Measurements from ENCODE around the gene SLC7A4. TPM values are rescaled to one million over a fixed set of nuclear protein-coding genes. Genes with fewer than 3 reads are reported as not detected.

The SLC7A4 gene
- total and polyA plus RNA-seq, 8 donors = 0.14 to 3.0 (median 0.40) TPM

DNA sequence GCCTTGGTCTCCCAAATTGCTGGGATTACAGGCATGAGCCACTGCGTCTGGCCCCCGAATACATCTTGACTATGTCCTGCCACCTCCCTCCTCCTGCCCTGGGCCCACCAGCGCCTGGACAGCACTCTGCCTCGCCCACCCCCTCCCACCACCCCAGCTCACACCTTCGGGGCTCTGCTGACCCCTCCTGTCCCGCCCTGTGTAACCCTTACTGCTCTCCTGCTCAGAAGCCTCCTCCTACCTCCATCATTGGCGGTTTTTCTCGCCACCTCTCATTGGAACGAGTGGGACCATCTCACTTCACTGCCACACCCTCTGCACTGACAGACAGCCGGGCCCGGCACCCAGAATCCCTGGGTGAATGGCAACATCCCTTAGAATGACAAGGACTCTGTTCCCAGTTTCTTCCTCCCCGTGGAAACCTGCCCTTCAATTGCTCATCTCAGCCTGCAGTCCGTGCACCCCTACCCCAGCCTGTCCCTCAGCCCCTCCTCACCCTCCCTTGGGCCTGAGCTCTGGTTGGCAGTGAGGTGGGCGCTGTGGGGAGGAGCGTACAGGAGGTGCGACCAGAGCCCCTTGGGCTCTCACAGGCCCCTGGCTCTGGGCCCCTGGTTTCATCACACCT is 45.6 kb upstream of the SLC7A4 start:
- Histone ChIP-seq H3K4me3 (no peak overlapping the region), H3K36me3 (no peaks in the 10 kb centered on the region), H3K27me3 (no peaks in the 10 kb centered on the region), H3K4me1 (no peaks in the 10 kb centered on the region), H3K9me3 (no peaks in the 10 kb centered on the region), H3K27ac (no peak overlapping the region)
- no peak for TF ChIP-seq CTCF (IDR thresholded peaks at IDR 0.05)
- ATAC-seq (no peak), DNase-seq (no peak)
- intact Hi-C loops (cut with DNase I) = no loop called here

DNA sequence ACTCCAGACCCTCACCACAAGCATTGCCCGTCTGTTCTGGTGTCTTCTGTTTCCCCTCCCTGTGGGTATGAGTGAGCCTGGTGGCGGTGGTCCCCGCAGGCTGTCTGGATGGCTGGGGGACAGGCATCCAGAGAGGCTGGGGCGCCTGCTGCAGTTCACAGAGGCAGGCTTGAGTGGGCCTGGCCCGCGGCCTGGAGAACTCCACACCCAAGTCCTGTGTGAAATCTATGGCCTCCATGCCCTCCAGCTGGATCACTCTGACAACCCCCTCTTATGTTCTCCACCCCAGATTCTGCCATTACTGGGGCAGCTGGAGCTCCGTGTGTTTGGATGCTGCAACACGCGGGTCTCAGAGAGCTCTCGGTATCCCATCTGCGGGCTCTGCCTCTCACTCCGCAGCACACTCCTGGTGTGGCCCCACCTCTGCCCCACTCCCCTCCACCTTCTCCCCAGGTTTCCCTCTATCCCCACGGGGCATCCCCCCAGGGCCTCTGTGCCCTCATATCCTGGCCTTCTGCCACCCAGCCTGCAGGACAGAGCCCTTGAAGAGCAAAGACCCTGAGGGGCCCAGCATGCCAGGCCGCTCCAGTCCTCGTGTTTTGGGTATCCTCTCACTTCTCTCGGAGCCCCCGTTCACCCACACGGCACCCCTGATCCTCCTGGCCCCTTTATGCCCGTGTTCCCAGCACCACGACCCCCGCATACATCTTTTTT is 44.7 kb upstream of the SLC7A4 start:
- Histone ChIP-seq H3K36me3 (no peaks in the 10 kb centered on the region), H3K4me3 (no peak overlapping the region), H3K27ac (no peak overlapping the region), H3K27me3 (no peaks in the 10 kb centered on the region), H3K4me1 (no peaks in the 10 kb centered on the region), H3K9me3 (no peaks in the 10 kb centered on the region)
- ATAC-seq (no peak), DNase-seq (no peak)
- intact Hi-C loops (cut with DNase I) = no loop called here
- TF ChIP-seq CTCF (IDR thresholded peaks at IDR 0.05) = no peak

DNA sequence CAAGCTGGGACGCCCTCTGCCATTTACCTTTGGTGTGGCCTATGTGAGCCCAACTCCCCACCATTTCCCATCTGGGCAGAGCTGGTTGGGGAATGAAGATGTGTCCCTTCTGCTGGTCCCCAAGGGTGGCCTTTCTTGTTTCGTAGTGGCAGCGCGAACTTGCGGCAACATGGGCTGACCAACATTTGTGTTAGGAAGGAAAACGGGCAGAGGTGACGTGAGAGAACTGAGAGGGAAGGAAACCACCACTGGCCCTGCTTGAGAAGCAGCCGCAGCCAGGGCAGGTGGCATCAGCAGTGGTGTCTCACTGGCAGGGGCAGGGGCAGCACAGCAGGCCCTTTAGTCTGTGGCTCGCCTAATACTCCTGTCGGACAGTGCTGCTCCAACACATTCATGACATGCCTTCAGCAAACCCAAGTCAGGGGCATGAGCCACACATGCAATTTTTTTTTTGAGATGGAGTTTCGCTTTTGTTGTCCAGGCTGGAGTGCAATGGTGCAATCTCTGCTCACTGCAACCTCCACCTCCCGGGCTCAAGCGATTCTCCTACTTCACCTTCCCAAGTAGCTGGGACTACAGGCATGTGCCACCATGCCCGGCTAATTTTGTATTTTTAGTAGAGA is 43.3 kb upstream of the SLC7A4 start:
- no peak for ATAC-seq
- H3K36me3 ChIP-seq = no peaks in the 10 kb centered on the region
- no peak overlapping the region for H3K4me3 ChIP-seq
- H3K4me1 ChIP-seq = no peaks in the 10 kb centered on the region
- TF ChIP-seq CTCF (IDR thresholded peaks at IDR 0.05) = no peak
- H3K9me3 ChIP-seq = no peaks in the 10 kb centered on the region
- DNase-seq = no peak
- no peaks in the 10 kb centered on the region for H3K27me3 ChIP-seq
- H3K27ac ChIP-seq = no peak overlapping the region
- intact Hi-C loops (cut with DNase I) = no loop called here

- ATAC-seq (peak; percentile 74), DNase-seq (no peak)
- H3K4me1 ChIP-seq = no peaks in the 10 kb centered on the region
- no peak overlapping the region for H3K4me3 ChIP-seq
- no peaks in the 10 kb centered on the region for H3K36me3 ChIP-seq
- no peak for TF ChIP-seq CTCF (IDR thresholded peaks at IDR 0.05)
- H3K27ac ChIP-seq = no peak overlapping the region
- no peaks in the 10 kb centered on the region for H3K9me3 ChIP-seq
- intact Hi-C loops (cut with DNase I) = no loop called here
- H3K27me3 ChIP-seq = no peaks in the 10 kb centered on the region
Measured at GRCh38 chr22:21074102-21074715, 41.8 kb upstream of the SLC7A4 start.

- DNase-seq (no peak), ATAC-seq (no peak)
- no peak for TF ChIP-seq CTCF (IDR thresholded peaks at IDR 0.05)
- no peak overlapping the region for H3K4me3 ChIP-seq
- no peaks in the 10 kb centered on the region for H3K4me1 ChIP-seq
- intact Hi-C loops (cut with DNase I) = no loop called here
- no peaks in the 10 kb centered on the region for H3K9me3 ChIP-seq
- H3K36me3 ChIP-seq = no peaks in the 10 kb centered on the region
- no peaks in the 10 kb centered on the region for H3K27me3 ChIP-seq
- no peak overlapping the region for H3K27ac ChIP-seq
Measured at GRCh38 chr22:21073482-21073881, 41.1 kb upstream of the SLC7A4 start.
